GM18909 (cell line): ENCODE measurements around the gene NUB1.

ENCODE experiments used
- ATAC-seq: cut with Tn5 transposase; IDR thresholded peaks from one replicate; pipeline ENCODE4 v1.9.1; 2021; ENCODE audit warnings: mild to moderate bottlenecking; ENCODE audit not compliant: unreplicated experiment, poor library complexity

NUB1 gene

DNA sequence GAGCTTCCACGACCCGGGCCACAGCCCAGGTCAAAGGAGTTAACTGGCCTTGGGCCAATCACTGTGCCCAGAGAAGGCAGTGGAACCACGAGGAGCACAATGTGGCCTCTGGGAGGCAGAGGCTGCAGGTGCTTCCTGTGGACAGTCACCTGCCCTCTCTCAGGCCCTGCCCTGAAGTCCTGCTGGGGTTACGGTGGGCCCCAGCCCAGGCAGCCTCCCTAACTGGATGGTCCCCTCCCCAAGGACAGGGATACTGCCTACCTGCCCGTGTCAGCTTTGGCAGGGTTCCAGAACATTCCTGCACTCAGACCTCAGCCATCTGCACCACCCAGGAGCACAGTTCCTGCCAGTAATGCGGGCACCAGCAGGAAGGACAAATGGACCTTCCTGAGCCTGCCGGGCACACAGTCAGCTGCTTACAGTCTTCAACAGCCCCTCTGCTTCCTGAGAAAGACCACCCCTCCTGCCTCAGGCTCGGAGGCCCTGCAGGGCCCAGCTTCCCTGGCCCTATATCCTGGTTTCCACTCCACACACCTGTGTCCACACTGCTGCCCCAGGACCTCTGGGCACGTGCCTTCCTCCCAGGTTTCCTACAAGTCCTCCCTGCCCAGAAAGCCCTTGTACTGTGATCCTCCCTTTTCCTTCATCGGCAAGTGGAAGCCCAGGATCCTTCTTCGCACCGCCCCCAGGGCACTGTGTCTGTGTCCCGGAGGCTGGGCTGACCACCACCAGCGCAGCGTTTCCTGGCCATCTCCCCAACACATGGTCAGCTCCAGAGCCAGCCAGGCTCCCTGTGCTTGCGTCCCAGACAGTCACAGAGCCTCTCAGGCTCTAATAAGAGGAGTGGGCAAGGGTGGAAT, 44.9 kb downstream of the NUB1 start:
- ATAC-seq: no peak

DNA sequence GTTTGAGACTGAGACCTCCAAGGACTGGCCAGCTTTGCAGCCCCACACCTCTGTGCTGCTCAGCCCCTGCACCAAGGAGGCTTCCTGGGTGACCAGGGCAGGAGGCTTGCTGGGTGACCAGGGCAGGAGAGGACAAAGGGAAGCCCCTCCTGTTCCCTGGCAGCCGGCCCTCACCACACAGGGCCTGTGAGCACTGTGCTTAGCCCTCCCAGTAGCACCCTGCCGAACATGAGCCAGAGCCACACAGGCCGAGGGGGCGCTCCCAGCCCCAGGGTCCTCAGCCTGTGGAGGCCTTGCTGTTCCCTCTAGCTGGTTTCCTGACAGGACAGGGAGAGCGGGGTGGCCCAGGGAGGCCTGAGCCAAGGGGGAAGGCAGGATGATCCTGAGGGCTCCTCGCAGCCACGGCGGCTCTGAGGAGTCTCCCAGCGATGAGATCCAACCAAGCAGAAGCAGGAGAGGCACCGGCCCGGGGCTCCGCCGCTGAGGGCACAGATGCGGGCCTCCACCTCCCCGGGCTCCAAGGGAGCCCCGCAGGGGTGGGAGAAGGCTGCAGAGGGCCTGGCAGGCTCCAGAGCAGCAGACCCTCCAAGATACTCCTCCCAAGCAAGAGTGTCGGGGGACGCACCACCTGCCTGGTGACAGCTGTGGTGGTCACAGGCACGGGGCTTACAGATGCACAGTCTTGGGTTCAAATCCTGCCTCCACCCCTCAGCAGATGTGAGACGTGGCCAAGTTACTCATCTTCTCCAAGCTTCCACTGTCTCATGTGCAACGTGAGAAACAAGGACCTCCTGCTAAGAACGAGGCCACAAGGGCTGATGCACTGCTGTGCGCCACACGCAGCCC, 45.8 kb downstream of the NUB1 start:
- ATAC-seq: no peak

DNA sequence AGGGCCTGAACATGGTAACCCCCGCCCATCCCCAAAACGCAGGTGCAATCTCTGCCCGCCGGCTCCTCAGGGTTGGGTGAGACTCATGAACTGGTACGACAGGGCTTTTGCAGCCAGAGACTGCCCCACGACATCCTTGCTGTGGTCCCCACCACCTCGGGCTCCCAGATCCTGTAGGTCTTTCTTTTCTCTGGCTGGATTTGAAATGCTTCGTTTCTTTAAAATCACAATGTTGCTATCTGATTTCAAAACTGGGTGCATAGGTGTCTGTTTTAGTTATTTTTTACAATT, 46.3 kb downstream of the NUB1 start:
- no peak for ATAC-seq

DNA sequence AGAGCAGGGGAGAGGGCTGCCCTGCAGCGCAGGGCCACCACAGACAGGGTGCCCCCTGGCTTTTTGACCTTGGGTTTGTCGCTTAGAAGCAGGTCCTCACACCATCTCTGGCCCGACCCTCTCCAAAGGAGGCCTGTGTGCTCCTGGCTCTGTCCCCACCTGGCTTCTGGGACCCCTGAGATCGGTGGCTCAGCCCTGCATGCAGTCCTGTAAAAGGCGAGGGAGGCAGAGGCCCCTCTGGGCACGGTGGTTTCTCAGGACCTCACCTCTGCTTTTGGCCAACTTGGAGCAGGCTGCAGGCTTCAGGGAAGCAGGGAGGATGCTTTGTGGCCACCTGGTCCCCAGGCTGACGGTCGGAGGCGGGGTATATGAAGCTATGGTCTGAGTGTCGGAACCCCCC, 46.8 kb downstream of the NUB1 start:
- no peak for ATAC-seq

DNA sequence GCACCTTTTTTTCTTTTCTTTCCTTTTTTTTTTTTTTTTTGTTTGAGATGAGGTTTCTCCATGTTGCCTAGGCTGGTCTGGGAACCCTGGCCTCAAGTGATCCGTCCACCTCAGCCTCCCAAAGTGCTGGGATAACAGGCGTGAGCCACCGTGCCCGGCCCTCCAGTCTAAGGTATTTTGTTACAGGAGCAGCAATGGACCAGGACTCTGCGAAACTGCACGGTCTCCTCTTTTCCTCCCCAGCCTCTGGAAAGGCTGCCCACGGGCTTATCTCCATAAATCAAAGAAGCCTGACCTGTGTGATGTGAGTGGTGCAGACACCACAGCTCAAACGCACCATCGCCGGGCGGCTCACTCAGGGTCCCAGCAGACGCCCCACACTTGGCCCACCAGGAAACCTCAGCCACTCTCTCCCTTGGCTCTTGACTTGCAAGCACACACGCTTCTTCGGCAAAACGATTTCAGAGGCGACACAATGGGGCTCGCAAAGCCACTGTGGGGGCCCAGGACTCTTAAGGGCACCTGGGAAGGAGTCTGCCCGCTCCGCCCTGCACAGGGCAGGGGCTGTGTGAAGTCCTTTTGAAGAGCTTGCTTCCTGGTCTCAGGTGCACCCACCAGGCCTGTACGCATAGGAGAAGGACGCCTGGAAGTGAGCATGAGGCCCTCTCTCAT, 47.6 kb downstream of the NUB1 start:
- no peak for ATAC-seq

DNA sequence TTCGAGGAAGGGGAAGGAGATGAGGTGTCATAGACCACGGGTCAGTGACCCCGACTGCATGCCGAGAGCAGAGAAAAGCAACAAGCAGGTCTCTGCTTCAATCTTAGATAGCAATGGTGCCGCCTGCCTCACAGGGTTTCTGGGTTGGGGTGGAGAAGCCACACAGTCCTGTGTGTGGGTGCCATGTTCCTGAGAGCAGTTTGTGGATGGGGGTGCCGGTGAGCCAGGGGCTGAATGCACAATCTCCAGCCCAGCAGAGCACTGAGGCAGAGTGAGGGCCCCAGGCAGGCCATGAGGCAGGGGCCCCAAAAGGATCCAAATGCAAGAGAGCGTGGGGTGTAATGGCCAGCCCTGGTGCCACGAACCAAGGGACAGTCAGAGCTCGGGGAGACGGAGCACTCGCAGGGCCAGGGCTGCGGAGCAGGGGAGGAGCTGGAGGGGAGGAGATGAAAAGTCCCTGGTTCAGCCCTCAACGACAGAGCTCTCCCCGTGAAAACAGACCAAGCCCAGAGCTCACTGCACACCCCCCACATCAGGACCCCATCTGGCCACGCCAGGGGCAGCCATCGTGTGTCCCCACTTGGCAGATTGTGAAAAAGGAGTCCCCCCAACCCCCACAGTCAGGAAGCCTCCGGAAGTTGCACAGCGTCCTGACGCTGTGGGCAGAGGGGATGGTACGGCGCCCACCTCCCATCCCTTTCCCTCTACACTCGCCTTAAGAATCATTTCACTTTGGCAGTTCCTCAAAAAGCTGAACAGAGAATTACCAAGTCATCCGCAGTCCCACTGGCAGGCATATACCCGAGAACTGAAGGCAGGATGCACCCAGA, 48.4 kb downstream of the NUB1 start:
- no peak for ATAC-seq

DNA sequence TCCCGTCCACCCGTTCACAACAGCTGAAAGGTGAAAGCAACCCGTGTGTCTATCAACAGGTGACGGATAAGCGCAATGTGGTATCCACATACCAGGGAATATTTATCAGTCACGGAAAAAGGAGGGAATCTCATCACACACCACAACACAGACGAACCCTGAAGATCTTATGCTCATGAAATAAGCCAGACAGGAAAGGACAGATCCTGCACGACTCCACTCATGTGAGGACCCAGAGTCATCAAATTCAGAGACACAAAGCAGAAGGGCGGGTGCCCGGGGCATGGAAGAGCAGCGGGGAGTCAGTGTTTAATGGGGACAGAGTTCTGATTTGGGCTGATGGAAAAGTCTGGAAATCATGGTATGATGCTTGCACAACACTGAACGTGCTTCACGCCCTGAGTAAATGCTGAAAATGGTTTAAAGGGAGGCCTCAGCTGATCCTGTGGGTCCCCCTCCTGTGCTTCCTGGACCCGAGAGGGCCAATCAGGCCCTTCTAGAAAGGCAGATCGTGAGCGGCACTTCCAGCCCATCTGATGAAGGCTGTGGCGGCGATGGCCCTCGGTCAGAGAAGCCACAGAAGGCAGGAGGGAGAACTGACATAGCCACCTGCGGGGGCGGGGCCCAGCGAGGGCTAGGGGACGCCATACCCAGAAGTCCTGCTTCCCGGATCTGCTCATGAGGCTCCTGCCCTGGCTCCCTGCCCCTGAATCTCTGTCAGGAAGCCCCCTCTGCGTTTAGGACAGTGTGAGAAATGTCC, 49.2 kb downstream of the NUB1 start:
- ATAC-seq: no peak

DNA sequence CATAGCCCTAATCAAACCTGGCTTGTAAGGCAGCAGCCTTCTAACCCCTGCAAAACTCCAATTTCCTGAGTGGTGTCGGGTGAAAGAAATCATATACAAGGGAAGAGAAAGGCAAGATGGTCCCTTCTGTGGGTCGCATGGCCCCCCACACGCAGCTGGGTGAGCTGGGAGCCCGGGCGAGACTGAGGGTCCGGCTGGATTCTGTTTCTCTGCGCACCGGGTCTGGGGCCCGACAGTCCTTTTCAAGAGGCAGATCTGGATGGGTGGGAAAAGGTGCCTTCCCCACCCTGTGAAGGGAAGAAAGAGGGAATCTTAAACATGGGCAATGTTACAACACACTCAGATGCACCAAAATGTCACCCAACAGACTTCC, 49.7 kb downstream of the NUB1 start:
- ATAC-seq: no peak

DNA sequence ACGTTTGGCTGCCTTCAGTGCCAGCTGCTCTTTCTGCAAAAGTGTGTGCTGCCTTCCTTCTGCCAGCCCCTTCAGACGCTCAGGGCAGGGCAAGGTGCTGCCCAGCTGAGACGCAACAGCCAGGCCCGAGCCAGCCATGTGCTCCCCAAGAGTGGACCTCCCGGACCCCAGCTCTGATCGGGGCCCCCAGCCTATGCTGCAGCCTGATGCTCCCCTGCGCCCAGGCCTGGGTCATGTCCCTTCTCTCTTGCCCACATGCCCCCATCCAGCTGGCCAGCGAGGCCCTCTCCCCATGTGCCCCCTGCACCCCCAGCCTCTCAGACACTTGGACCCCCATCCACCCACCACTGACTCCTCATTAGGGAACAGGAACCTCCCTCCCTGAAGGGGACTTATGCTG, 50.4 kb downstream of the NUB1 start:
- ATAC-seq: no peak

DNA sequence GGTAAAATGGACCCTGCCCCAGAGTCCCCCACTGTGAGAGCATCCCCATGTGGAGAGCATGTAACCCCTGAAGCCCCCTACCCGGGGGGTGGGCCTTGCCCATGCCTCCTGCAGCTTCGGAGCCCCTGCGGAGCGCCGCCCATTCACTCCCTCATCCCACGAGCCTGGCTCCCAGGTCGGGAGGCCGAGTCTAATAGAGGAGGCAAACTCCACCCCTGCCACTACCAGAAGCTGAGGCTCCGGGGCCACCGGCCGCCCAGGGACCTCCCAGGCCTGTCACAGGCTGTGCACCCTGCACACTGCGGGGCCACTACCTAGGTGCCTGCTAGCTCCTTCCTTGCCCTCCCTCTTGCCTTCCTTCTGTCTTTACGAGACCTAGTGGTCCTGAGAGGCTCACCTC, 50.8 kb downstream of the NUB1 start:
- ATAC-seq: no peak

DNA sequence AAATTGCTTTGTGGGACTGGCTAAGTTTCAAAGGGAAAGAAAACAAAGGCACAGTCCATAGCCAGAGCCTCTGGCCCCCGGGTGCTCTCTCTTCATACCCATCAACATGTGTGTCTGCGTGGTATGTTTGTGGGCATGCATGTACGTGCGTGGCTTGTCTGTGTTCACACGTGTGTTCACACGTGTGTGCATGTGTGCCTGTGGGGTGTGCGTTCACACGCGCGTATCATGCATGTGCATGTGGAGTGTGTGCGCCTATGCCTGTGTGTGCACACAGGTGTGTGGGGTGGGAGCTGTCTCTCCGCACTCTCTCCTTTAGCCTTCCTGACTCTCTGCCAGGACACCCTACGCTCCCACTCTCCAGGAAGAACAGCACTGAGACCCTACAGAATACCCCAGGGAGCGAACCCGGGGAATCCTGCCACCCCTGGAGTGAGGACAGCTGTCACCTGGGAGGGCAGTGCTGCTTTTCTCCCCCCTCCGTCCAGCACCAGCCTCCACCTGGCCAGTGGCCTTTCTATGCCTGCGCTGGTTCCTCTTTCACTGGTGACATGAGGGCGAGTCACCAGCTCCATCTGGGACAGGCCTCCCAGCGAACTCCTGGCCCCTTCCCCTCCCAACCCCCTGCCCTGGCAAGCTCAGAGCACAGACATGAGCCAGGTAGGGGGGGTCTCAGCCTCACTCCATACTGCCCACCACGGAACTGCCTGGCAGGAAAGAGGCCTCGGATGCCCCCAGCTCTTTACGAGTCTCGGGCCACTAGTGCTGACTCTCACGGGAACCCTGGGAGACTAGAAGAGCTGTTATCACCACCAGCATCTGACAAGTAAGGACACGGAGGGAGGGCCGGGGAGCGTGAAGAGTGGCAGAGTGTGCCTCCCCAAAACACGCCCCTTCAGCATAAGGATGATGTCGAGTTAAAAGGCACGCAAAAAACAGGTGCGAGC, 51.7 kb downstream of the NUB1 start:
- ATAC-seq: no peak

DNA sequence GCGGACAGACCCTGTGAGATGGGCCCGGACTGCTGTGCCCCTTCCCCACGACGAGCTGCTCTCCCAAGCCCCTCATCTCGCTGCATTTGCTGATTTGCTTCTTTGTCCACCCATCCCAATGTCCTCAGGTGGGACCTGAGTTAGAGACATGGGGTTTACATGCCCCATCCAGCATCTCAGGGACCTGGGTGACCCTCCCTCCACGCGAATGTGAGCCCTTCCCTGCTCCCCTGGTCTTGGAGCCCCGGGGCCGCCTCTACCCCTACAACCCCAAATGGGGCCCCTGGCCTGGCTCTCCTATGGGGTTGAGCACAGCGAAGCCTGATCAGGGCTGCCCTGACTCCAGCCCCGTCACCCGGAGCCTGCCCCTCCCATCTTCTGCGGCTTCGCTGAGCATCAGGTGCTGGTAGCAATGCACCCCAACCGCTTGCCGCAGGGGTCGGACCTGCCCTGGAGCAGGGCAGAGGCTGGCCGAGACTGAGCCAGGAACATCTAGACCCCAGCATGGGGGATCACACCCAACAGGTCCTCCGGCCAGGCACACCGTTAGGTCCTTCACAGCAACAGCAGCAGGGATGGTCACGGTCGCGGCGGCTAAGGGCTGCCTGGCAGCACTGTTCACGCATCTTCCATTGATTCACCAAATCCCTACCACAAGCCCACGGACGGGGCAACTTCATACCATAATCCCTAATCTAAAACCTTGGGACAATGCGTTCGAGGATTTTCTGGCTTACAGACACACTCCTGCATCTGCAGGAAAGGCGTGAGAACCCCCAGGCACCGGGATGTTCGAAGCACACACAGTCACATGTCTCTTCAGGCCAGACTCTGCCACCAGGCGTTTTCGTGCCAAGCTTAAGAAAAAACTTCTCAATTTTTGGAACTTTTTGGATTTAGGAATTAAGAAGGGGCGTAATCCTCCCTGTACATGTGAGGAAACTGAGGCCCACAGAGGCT, 52.7 kb downstream of the NUB1 start:
- no peak for ATAC-seq

DNA sequence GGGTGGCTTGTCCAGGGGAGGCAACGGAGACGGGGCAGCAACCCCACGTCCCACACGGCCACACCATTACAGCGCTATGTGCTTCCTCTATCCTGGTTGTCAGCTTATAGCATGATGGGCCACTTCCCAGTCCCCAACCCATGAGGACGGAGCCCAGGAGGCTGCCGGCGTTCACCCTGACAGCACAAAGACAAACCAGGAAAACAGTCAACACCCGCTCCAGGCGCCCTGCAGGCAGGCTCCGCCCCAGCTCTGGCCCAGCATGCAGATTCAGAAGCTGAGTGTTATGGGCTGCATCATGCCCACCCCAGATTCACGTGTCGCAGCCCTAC, 53.4 kb downstream of the NUB1 start:
- ATAC-seq: no peak

DNA sequence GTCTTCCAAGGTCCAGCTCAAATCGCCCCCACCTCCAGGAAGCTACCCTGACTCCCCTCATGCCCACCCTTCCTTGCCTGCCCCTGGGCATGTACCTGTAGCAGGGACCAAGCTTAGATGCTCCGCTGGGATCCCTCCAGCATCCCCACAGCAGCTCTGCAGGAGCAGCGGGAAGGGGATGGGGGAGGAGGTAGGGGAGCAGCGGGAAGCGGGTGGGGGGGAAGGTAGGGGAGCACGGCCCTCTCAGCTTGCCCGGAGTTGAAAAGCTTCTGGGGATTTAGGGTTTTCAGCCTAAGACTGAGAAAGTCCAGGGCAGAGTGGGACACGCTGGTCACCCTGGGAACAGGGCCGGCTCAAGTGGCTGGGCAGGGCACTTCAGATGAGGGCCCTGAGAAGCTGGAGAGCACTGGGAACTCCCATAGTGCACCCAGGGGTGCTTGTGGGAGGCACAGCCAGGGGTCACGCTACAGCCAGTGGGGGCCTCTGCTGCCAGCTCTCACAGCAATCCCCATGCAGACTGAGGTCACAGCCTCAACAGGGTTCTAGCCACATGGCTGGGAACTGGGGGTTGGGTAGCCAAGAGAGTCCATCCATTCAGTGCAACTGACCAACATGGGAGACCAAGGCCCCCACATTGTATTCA, 54.8 kb downstream of the NUB1 start:
- no peak for ATAC-seq

DNA sequence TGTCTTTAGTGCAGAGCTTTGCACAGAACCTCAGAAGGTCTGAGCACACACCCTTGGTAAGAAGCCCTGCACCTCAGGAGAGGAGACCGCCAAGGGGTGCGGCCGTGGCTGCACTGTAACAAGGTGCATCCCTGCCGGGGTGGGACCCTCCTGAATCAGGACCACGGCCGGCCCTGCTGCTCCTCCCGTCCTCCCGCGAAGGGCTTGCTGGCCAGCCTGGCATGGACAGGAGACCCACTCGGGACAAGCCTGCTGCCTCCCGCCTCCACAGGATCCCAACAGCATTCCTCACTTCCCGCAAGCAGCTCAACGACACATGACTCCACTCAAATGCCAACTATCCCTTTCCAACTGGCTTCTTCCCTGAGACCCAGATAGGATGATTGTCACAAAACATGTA, 55.4 kb downstream of the NUB1 start:
- no peak for ATAC-seq

DNA sequence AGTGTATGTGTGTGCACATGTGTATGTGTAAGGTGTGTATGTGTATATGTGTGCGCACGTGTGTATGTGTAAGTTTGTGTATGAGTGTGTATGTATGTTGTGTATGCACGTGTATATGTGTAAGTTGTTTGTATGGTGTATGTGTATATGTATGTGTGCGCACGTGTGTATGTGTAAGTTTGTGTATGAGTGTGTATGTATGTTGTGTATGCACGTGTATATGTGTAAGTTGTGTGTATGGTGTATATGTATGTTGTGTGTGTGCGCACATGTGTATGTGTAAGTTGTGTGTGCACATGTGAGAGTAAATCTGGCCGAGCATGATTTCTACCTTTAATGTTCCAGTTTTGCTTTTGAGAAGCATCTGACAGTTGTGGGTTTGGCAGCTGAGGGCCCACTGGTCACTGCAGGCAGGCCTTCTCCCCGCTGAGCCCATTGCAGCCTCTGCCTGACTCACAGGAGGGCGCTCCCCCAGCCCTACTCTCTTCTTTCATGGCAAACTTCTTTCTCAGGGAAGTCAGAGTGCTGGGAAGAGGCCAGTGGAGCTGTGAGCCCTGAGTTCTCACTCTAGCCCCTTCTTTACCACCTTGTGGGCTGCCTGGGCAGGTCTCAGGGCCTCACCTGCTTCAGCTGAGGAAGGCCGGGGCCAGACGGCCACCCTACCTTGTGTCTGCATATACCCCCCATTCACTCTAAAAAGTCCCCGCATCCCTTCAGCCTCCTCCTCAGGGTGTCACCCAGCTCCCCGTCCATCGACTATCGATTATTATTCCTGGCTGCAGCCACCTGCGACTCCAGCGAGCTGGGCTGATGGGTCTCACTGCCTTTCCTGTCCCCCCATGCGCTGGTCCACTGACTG, 57.1 kb downstream of the NUB1 start:
- ATAC-seq: no peak

DNA sequence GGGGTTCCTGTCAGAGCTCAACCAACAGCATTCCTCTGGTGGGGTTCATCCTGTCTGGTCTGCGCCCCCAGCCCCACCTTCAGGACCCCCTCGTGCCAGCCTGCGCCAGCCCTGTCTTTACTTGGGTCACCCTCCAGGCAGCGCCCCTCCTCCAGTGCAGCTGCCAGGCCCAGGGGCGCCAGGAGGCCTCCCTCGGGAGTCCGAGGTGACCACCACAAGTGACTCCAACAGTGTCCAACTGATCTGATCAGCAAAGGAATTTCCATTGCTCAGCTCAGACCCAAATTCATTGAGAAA, 57.6 kb downstream of the NUB1 start:
- ATAC-seq: no peak
